ENCODE data around the gene TES. TPM values are rescaled to one million over a fixed set of nuclear protein-coding genes. Genes with fewer than 3 reads are reported as not detected.
A peak's percentile ranks its signal among the peaks of the same experiment; 100 is the strongest.

Gene TES
- total and polyA plus RNA-seq, 5 donors from 2014 or later, result 91.6 to 198 (median 188) TPM

- peaks cover 62% of the 10 kb centered on the region for H3K27me3 Mint-ChIP-seq
- Histone ChIP-seq H3K4me1 (ENCODE audit: control insufficient read depth, insufficient read depth, low read length, poor library complexity, severe bottlenecking) (no peaks in the 10 kb centered on the region), H3K4me3 (ENCODE audit: low read depth, low read length) (no peak overlapping the region), H3K27ac (ENCODE audit: insufficient read depth, low read length, poor library complexity, severe bottlenecking) (no peak overlapping the region), H3K36me3 (ENCODE audit: control insufficient read depth, insufficient read depth, low read length) (no peaks in the 10 kb centered on the region), H3K9me3 (ENCODE audit: control insufficient read depth in 2 of 2, low read length in 2 of 2) (no peaks in the 10 kb centered on the region), H3K27me3 (ENCODE audit: control insufficient read depth, insufficient read depth, low read length) (peaks cover 4% of the 10 kb centered on the region)
- H3K36me3 Mint-ChIP-seq, result no peaks in the 10 kb centered on the region
- H3K27ac Mint-ChIP-seq, result no peak overlapping the region
- H3K4me3 Mint-ChIP-seq, result no peak overlapping the region
- ATAC-seq (ENCODE audit: low read depth in 2 of 2) (no peak), DNase-seq (no peak)
- peaks cover 0 to 4% (median 0%) of the 10 kb centered on the region in 4 donors for H3K4me1 Mint-ChIP-seq
- peaks cover 0 to 4% (median 0%) of the 10 kb centered on the region in 7 donors for H3K9me3 Mint-ChIP-seq
Measured at GRCh38 chr7:116194115-116194514, 16.2 kb upstream of the TES start.

- H3K27ac ChIP-seq (ENCODE audit: insufficient read depth, low read length, poor library complexity, severe bottlenecking), result no peak overlapping the region
- Mint-ChIP-seq H3K36me3 (no peaks in the 10 kb centered on the region), H3K4me3 (no peak overlapping the region), H3K4me1 (peaks cover 0 to 9% (median 0%) of the 10 kb centered on the region in 4 donors), H3K27me3 (peaks cover 56% of the 10 kb centered on the region), H3K27ac (no peak overlapping the region), H3K9me3 (peaks cover 0 to 4% (median 0%) of the 10 kb centered on the region in 7 donors)
- H3K27me3 ChIP-seq (ENCODE audit: control insufficient read depth, insufficient read depth, low read length), result peaks cover 2% of the 10 kb centered on the region
- ATAC-seq (ENCODE audit: low read depth in 2 of 2), result no peak
- no peaks in the 10 kb centered on the region for H3K4me1 ChIP-seq (ENCODE audit: control insufficient read depth, insufficient read depth, low read length, poor library complexity, severe bottlenecking)
- no peaks in the 10 kb centered on the region for H3K36me3 ChIP-seq (ENCODE audit: control insufficient read depth, insufficient read depth, low read length)
- H3K4me3 ChIP-seq (ENCODE audit: low read depth, low read length), result no peak overlapping the region
- DNase-seq, result no peak
- H3K9me3 ChIP-seq (ENCODE audit: control insufficient read depth in 2 of 2, low read length in 2 of 2), result no peaks in the 10 kb centered on the region
Measured at GRCh38 chr7:116195451-116195850, 14.9 kb upstream of the TES start.

GRCh38 chr7:116196947-116197346 is 13.4 kb upstream of the TES start:
- H3K36me3 ChIP-seq (ENCODE audit: control insufficient read depth, insufficient read depth, low read length), result no peaks in the 10 kb centered on the region
- no peaks in the 10 kb centered on the region for H3K9me3 Mint-ChIP-seq
- no peak for DNase-seq
- H3K4me1 ChIP-seq (ENCODE audit: control insufficient read depth, insufficient read depth, low read length, poor library complexity, severe bottlenecking), result no peaks in the 10 kb centered on the region
- peaks cover 4% of the 10 kb centered on the region for H3K27me3 ChIP-seq (ENCODE audit: control insufficient read depth, insufficient read depth, low read length)
- H3K4me3 Mint-ChIP-seq, result no peak overlapping the region
- ATAC-seq (ENCODE audit: low read depth in 2 of 2), result no peak
- H3K9me3 ChIP-seq (ENCODE audit: control insufficient read depth in 2 of 2, low read length in 2 of 2), result no peaks in the 10 kb centered on the region
- H3K27me3 Mint-ChIP-seq, result peaks cover 59% of the 10 kb centered on the region
- H3K4me1 Mint-ChIP-seq, result peaks cover 0 to 9% (median 0%) of the 10 kb centered on the region in 4 donors
- H3K4me3 ChIP-seq (ENCODE audit: low read depth, low read length), result no peak overlapping the region
- H3K27ac Mint-ChIP-seq, result no peak overlapping the region
- H3K27ac ChIP-seq (ENCODE audit: insufficient read depth, low read length, poor library complexity, severe bottlenecking), result no peak overlapping the region
- H3K36me3 Mint-ChIP-seq, result no peaks in the 10 kb centered on the region

GRCh38 chr7:116197360-116197759 is 13.0 kb upstream of the TES start:
- peaks cover 0 to 9% (median 0%) of the 10 kb centered on the region in 4 donors for H3K4me1 Mint-ChIP-seq
- no peak overlapping the region for H3K27ac Mint-ChIP-seq
- H3K4me3 Mint-ChIP-seq, result no peak overlapping the region
- Histone ChIP-seq H3K27ac (ENCODE audit: insufficient read depth, low read length, poor library complexity, severe bottlenecking) (no peak overlapping the region), H3K4me3 (ENCODE audit: low read depth, low read length) (no peak overlapping the region), H3K36me3 (ENCODE audit: control insufficient read depth, insufficient read depth, low read length) (no peaks in the 10 kb centered on the region), H3K27me3 (ENCODE audit: control insufficient read depth, insufficient read depth, low read length) (peaks cover 4% of the 10 kb centered on the region), H3K9me3 (ENCODE audit: control insufficient read depth in 2 of 2, low read length in 2 of 2) (no peaks in the 10 kb centered on the region), H3K4me1 (ENCODE audit: control insufficient read depth, insufficient read depth, low read length, poor library complexity, severe bottlenecking) (no peaks in the 10 kb centered on the region)
- H3K9me3 Mint-ChIP-seq, result no peaks in the 10 kb centered on the region
- no peak for DNase-seq
- H3K27me3 Mint-ChIP-seq, result peaks cover 57% of the 10 kb centered on the region
- H3K36me3 Mint-ChIP-seq, result no peaks in the 10 kb centered on the region
- ATAC-seq (ENCODE audit: low read depth in 2 of 2), result no peak

- H3K27ac Mint-ChIP-seq, result no peak overlapping the region
- H3K4me3 Mint-ChIP-seq, result no peak overlapping the region
- no peak overlapping the region for H3K4me3 ChIP-seq (ENCODE audit: low read depth, low read length)
- no peaks in the 10 kb centered on the region for H3K9me3 ChIP-seq (ENCODE audit: control insufficient read depth in 2 of 2, low read length in 2 of 2)
- H3K9me3 Mint-ChIP-seq, result no peaks in the 10 kb centered on the region
- no peaks in the 10 kb centered on the region for H3K36me3 Mint-ChIP-seq
- peaks cover 0 to 9% (median 0%) of the 10 kb centered on the region in 4 donors for H3K4me1 Mint-ChIP-seq
- DNase-seq, result no peak
- ATAC-seq (ENCODE audit: low read depth in 2 of 2), result no peak
- peaks cover 4% of the 10 kb centered on the region for H3K27me3 ChIP-seq (ENCODE audit: control insufficient read depth, insufficient read depth, low read length)
- H3K27ac ChIP-seq (ENCODE audit: insufficient read depth, low read length, poor library complexity, severe bottlenecking), result no peak overlapping the region
- H3K36me3 ChIP-seq (ENCODE audit: control insufficient read depth, insufficient read depth, low read length), result no peaks in the 10 kb centered on the region
- H3K27me3 Mint-ChIP-seq, result peaks cover 61% of the 10 kb centered on the region
- H3K4me1 ChIP-seq (ENCODE audit: control insufficient read depth, insufficient read depth, low read length, poor library complexity, severe bottlenecking), result no peaks in the 10 kb centered on the region
Measured at GRCh38 chr7:116198748-116199410, 11.5 kb upstream of the TES start.

GRCh38 chr7:116200963-116201362 is 9.4 kb upstream of the TES start:
- H3K4me1 ChIP-seq (ENCODE audit: control insufficient read depth, insufficient read depth, low read length, poor library complexity, severe bottlenecking), result no peaks in the 10 kb centered on the region
- H3K27ac Mint-ChIP-seq, result no peak overlapping the region
- DNase-seq (no peak), ATAC-seq (ENCODE audit: low read depth in 2 of 2) (no peak)
- peaks cover 6% of the 10 kb centered on the region for H3K27me3 ChIP-seq (ENCODE audit: control insufficient read depth, insufficient read depth, low read length)
- H3K4me1 Mint-ChIP-seq, result peaks cover 0 to 9% (median 0%) of the 10 kb centered on the region in 4 donors
- no peak overlapping the region for H3K4me3 ChIP-seq (ENCODE audit: low read depth, low read length)
- H3K9me3 ChIP-seq (ENCODE audit: control insufficient read depth in 2 of 2, low read length in 2 of 2), result no peaks in the 10 kb centered on the region
- H3K36me3 Mint-ChIP-seq, result no peaks in the 10 kb centered on the region
- no peak overlapping the region for H3K4me3 Mint-ChIP-seq
- no peaks in the 10 kb centered on the region for H3K9me3 Mint-ChIP-seq
- H3K27me3 Mint-ChIP-seq, result peaks cover 51% of the 10 kb centered on the region
- H3K36me3 ChIP-seq (ENCODE audit: control insufficient read depth, insufficient read depth, low read length), result no peaks in the 10 kb centered on the region
- no peak overlapping the region for H3K27ac ChIP-seq (ENCODE audit: insufficient read depth, low read length, poor library complexity, severe bottlenecking)

GRCh38 chr7:116206141-116206540 is 4.2 kb upstream of the TES start:
- Mint-ChIP-seq H3K4me3 (peak overlapping the region in 1 of 4 donors; percentile 1), H3K4me1 (peaks cover 6 to 16% (median 14%) of the 10 kb centered on the region in 4 donors), H3K9me3 (no peaks in the 10 kb centered on the region), H3K27ac (no peak overlapping the region), H3K36me3 (no peaks in the 10 kb centered on the region), H3K27me3 (peaks cover 31% of the 10 kb centered on the region)
- DNase-seq, result no peak
- no peak for ATAC-seq (ENCODE audit: low read depth in 2 of 2)
- Histone ChIP-seq H3K36me3 (ENCODE audit: control insufficient read depth, insufficient read depth, low read length) (no peaks in the 10 kb centered on the region), H3K4me1 (ENCODE audit: control insufficient read depth, insufficient read depth, low read length, poor library complexity, severe bottlenecking) (peaks cover 10% of the 10 kb centered on the region), H3K4me3 (ENCODE audit: low read depth, low read length) (no peak overlapping the region), H3K9me3 (ENCODE audit: control insufficient read depth in 2 of 2, low read length in 2 of 2) (no peaks in the 10 kb centered on the region), H3K27me3 (ENCODE audit: control insufficient read depth, insufficient read depth, low read length) (peaks cover 3% of the 10 kb centered on the region), H3K27ac (ENCODE audit: insufficient read depth, low read length, poor library complexity, severe bottlenecking) (no peak overlapping the region)

- Histone ChIP-seq H3K27me3 (ENCODE audit: control insufficient read depth, insufficient read depth, low read length) (peaks cover 2% of the 10 kb centered on the region), H3K4me1 (ENCODE audit: control insufficient read depth, insufficient read depth, low read length, poor library complexity, severe bottlenecking) (peaks cover 34% of the 10 kb centered on the region), H3K36me3 (ENCODE audit: control insufficient read depth, insufficient read depth, low read length) (no peaks in the 10 kb centered on the region), H3K4me3 (ENCODE audit: low read depth, low read length) (no peak overlapping the region), H3K9me3 (ENCODE audit: control insufficient read depth in 2 of 2, low read length in 2 of 2) (no peaks in the 10 kb centered on the region), H3K27ac (ENCODE audit: insufficient read depth, low read length, poor library complexity, severe bottlenecking) (no peak overlapping the region)
- no peak overlapping the region for H3K27ac Mint-ChIP-seq
- H3K27me3 Mint-ChIP-seq, result peaks cover 10% of the 10 kb centered on the region
- no peak for ATAC-seq (ENCODE audit: low read depth in 2 of 2)
- no peaks in the 10 kb centered on the region for H3K9me3 Mint-ChIP-seq
- peak overlapping the region in 3 of 4 donors; percentile 79 to 99 (median 89) for H3K4me3 Mint-ChIP-seq
- peaks cover 24 to 39% (median 37%) of the 10 kb centered on the region in 4 donors for H3K4me1 Mint-ChIP-seq
- no peak for DNase-seq
- H3K36me3 Mint-ChIP-seq, result no peaks in the 10 kb centered on the region
Measured at GRCh38 chr7:116208919-116209318, 1.4 kb upstream of the TES start.
